Immature natural killer cell (primary cell): ENCODE results near the gene SHROOM3. TPM values are rescaled to one million over a fixed set of nuclear protein-coding genes. Genes with fewer than 3 reads are reported as not detected.

Experiments used
- DNase-seq, 3 donors: peaks; one replicate each; pipeline ENCODE4 v3.0.0; 2022; ENCODE audit warnings: mixed read lengths in 1 of 3
- H3K27ac Mint-ChIP-seq, 6 donors: one replicate each; pipeline ENCODE4 v1.8.0; 2020; ENCODE audit warnings: mixed read lengths in 6 of 6, mild to moderate bottlenecking in 5 of 6, inconsistent platforms in 4 of 6, moderate library complexity in 3 of 6
- H3K27me3 Mint-ChIP-seq, 3 donors: one replicate each; pipeline ENCODE4 v1.8.0; 2020 to 2021; ENCODE audit warnings: low read depth in 3 of 3, mild to moderate bottlenecking in 3 of 3, mixed read lengths in 3 of 3, moderate library complexity in 3 of 3, inconsistent platforms in 1 of 3
- H3K36me3 Mint-ChIP-seq, 3 donors: one replicate each; pipeline ENCODE4 v1.8.0; 2020; ENCODE audit warnings: mixed read lengths in 3 of 3, inconsistent platforms in 2 of 3, mild to moderate bottlenecking in 2 of 3
- H3K4me1 Mint-ChIP-seq, 2 donors: one replicate each; pipeline ENCODE4 v1.8.0; 2020; ENCODE audit warnings: inconsistent platforms in 2 of 2, mild to moderate bottlenecking in 2 of 2, mixed read lengths in 2 of 2, moderate library complexity in 1 of 2
- H3K4me3 Mint-ChIP-seq, 5 donors: one replicate each; pipeline ENCODE4 v1.8.0; 2020; ENCODE audit warnings: mild to moderate bottlenecking in 5 of 5, mixed read lengths in 5 of 5, inconsistent platforms in 3 of 5, moderate library complexity in 3 of 5
- H3K9me3 Mint-ChIP-seq, 6 donors: one replicate each; pipeline ENCODE4 v1.8.0; 2020; ENCODE audit warnings: mild to moderate bottlenecking in 6 of 6, mixed read lengths in 6 of 6, inconsistent platforms in 4 of 6, moderate library complexity in 3 of 6
- polyA plus RNA-seq, 3 donors: library from polyadenylated mRNA; unstranded; fragments of 300-500 nt; fragmentation: Illumina TruSeq; gene quantifications; one replicate each; pipeline ENCODE4 v1.2.3, GENCODE V29; 2021

Gene SHROOM3
- polyA plus RNA-seq, 3 donors from 2014 or later, result not detected

GRCh38 chr4:76703123-76703490, 268.1 kb downstream of the SHROOM3 start:
- no peaks in the 10 kb centered on the region for H3K36me3 Mint-ChIP-seq
- H3K27ac Mint-ChIP-seq, result no peak overlapping the region
- no peak for DNase-seq
- H3K9me3 Mint-ChIP-seq, result no peaks in the 10 kb centered on the region
- no peak overlapping the region for H3K4me3 Mint-ChIP-seq
- no peaks in the 10 kb centered on the region for H3K4me1 Mint-ChIP-seq
- peaks cover 0 to 6% (median 3%) of the 10 kb centered on the region in 3 donors for H3K27me3 Mint-ChIP-seq

DNA sequence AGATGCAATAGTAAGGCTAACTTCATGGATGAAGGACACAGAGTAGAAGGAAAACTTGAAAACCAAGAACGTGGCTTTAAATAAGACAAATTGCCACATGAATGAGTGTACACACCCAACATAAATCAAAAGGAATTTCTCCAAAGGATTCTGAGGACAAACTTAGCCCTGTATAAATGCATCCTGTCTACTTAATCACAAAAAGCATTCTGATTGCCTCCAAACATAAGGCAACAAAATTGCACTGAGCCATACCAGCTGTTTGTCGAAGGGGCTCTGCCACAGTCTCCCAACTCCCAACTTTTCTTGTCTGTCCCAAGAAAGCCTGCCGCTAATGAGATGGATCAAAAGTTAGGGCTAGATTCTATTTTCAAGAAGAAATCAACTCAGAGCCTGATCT, 268.6 kb downstream of the SHROOM3 start:
- no peak overlapping the region for H3K4me3 Mint-ChIP-seq

GRCh38 chr4:76704133-76704881, 269.3 kb downstream of the SHROOM3 start:
- no peak overlapping the region for H3K27ac Mint-ChIP-seq
- no peaks in the 10 kb centered on the region for H3K9me3 Mint-ChIP-seq
- H3K36me3 Mint-ChIP-seq, result no peaks in the 10 kb centered on the region
- H3K27me3 Mint-ChIP-seq, result peaks cover 0 to 6% (median 0%) of the 10 kb centered on the region in 3 donors
- DNase-seq, result no peak
- no peaks in the 10 kb centered on the region for H3K4me1 Mint-ChIP-seq
- H3K4me3 Mint-ChIP-seq, result no peak overlapping the region

More for the DNA sequence above, 268.6 kb downstream of the SHROOM3 start:
- no peaks in the 10 kb centered on the region for H3K4me1 Mint-ChIP-seq
- H3K27me3 Mint-ChIP-seq, result peaks cover 0 to 6% (median 3%) of the 10 kb centered on the region in 3 donors
- no peak for DNase-seq
- H3K36me3 Mint-ChIP-seq, result no peaks in the 10 kb centered on the region
- H3K27ac Mint-ChIP-seq, result no peak overlapping the region
- no peaks in the 10 kb centered on the region for H3K9me3 Mint-ChIP-seq

DNA sequence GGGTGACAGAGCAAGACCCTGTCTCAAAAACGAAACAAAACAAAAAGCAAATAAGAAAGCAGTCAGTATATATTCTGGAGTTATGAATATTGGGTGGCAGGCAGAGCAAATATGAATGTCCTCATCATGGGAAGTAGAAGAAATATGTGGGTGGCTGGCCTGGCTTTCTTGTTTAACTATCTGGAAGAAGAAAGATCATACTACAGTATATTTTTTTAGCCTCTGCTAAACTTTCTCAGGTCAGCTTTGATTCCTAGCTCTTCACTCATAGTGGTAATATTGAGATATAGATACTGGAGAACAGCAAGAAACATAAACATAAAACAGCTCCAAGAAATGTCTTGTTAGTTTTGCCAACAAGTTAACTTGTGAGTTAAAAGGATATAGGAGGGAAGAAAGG, 270.4 kb downstream of the SHROOM3 start:
- Mint-ChIP-seq H3K36me3 (no peaks in the 10 kb centered on the region), H3K4me3 (no peak overlapping the region), H3K9me3 (no peaks in the 10 kb centered on the region), H3K27ac (no peak overlapping the region), H3K4me1 (no peaks in the 10 kb centered on the region), H3K27me3 (peaks cover 0 to 6% (median 0%) of the 10 kb centered on the region in 3 donors)
- DNase-seq, result no peak

DNA sequence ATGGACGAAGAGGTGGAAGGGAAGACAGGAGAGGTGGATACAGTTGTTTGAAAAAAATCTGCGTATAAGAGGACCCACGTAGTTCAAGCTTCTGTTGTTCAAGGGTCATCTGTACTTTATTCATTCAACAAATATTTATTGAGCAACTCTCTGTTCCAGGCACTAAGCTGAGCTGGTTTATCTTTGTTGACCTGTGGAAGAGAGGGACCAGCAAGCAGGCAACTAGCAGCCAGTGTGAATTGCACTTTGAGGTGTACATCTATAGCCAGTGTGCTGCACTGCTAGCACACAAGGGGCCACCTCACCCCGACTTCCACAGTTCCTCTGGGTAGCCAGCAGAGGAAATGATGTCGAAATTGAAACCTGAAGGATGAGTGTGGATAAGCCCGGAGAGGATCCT, 271.6 kb downstream of the SHROOM3 start:
- Mint-ChIP-seq H3K27ac (no peak overlapping the region), H3K4me1 (no peaks in the 10 kb centered on the region), H3K36me3 (no peaks in the 10 kb centered on the region), H3K9me3 (no peaks in the 10 kb centered on the region), H3K27me3 (peaks cover 0 to 6% (median 0%) of the 10 kb centered on the region in 3 donors), H3K4me3 (no peak overlapping the region)
- DNase-seq, result no peak

- Mint-ChIP-seq H3K4me1 (no peaks in the 10 kb centered on the region), H3K27ac (no peak overlapping the region), H3K27me3 (peaks cover 0 to 7% (median 0%) of the 10 kb centered on the region in 3 donors), H3K36me3 (no peaks in the 10 kb centered on the region), H3K4me3 (no peak overlapping the region), H3K9me3 (no peaks in the 10 kb centered on the region)
- DNase-seq, result no peak
Measured at GRCh38 chr4:76708971-76709771, 274.1 kb downstream of the SHROOM3 start.

DNA sequence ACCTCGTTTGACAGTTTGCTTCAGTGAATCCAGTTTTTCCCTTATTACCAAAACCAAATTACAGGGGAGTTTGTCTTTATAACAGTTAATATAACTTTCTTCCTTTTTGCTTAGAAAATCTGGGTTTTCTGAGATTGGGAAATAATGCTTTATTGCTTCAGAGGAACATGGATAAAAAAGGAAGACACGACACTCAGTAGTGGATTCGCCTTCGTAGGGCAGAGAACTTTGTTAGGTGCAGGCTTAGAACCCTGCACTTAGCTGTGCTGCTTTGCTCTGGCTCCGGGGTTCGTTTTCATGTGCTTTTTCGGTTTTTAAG, 274.7 kb downstream of the SHROOM3 start:
- Mint-ChIP-seq H3K4me3 (no peak overlapping the region), H3K27me3 (peaks cover 0 to 7% (median 0%) of the 10 kb centered on the region in 3 donors), H3K4me1 (no peaks in the 10 kb centered on the region), H3K27ac (no peak overlapping the region), H3K9me3 (no peaks in the 10 kb centered on the region), H3K36me3 (no peaks in the 10 kb centered on the region)
- no peak for DNase-seq

DNA sequence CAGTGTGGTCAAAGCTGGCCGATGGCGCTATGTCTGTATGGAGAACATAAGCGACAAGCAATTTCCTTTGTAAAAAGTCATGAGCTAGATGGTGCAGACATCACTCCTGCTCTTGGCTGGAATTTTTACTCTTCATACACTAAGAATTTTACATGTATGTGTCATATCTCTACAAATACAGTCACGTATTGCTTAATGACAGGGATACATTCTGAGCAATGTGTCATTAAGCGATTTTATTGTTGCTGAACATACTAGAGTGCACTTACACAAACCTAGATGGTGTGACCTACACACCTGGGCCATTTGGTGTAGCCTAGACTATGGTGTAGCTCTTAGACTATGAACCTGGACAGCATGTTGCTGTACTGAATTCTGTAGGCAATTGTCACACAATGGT, 277.5 kb downstream of the SHROOM3 start:
- Mint-ChIP-seq H3K4me1 (no peaks in the 10 kb centered on the region), H3K27ac (no peak overlapping the region), H3K27me3 (peaks cover 0 to 4% (median 0%) of the 10 kb centered on the region in 3 donors), H3K36me3 (no peaks in the 10 kb centered on the region), H3K4me3 (no peak overlapping the region), H3K9me3 (no peaks in the 10 kb centered on the region)
- DNase-seq, result no peak

- DNase-seq, result no peak
- Mint-ChIP-seq H3K4me1 (no peaks in the 10 kb centered on the region), H3K9me3 (no peaks in the 10 kb centered on the region), H3K27ac (no peak overlapping the region), H3K4me3 (no peak overlapping the region), H3K36me3 (no peaks in the 10 kb centered on the region), H3K27me3 (peaks cover 0 to 4% (median 0%) of the 10 kb centered on the region in 3 donors)
Measured at GRCh38 chr4:76714226-76714625, 279.2 kb downstream of the SHROOM3 start.

- Mint-ChIP-seq H3K4me1 (no peaks in the 10 kb centered on the region), H3K4me3 (no peak overlapping the region), H3K36me3 (no peaks in the 10 kb centered on the region), H3K27me3 (peaks cover 0 to 4% (median 0%) of the 10 kb centered on the region in 3 donors), H3K27ac (no peak overlapping the region), H3K9me3 (no peaks in the 10 kb centered on the region)
- no peak for DNase-seq
Measured at GRCh38 chr4:76716020-76716419, 281.0 kb downstream of the SHROOM3 start.

GRCh38 chr4:76716658-76717057, 281.6 kb downstream of the SHROOM3 start:
- Mint-ChIP-seq H3K36me3 (no peaks in the 10 kb centered on the region), H3K9me3 (no peaks in the 10 kb centered on the region), H3K27ac (no peak overlapping the region), H3K27me3 (peaks cover 0 to 2% (median 0%) of the 10 kb centered on the region in 3 donors), H3K4me3 (no peak overlapping the region), H3K4me1 (no peaks in the 10 kb centered on the region)
- DNase-seq, result no peak

DNA sequence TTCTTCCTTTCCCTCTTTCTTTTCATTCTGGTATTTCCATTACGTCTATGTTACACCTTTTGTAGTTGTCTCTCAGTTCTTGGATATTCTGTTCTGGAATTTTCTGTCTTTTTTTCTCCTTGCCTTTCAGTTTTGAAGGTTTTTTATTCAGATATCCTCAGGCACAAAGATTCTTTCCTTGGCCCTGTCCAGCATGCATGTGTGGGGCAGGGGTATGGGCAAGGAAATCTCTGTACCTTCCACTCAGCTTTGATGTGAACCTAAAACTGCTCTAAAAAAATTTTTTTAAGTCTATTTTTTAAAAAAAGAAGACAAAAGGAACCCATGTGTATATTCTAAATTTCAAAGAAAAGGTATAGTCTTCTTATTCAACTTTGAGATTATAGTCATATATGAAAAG, 282.4 kb downstream of the SHROOM3 start:
- Mint-ChIP-seq H3K27me3 (peaks cover 0 to 2% (median 0%) of the 10 kb centered on the region in 3 donors), H3K4me1 (no peaks in the 10 kb centered on the region), H3K4me3 (no peak overlapping the region), H3K27ac (no peak overlapping the region), H3K9me3 (no peaks in the 10 kb centered on the region), H3K36me3 (no peaks in the 10 kb centered on the region)
- no peak for DNase-seq

DNA sequence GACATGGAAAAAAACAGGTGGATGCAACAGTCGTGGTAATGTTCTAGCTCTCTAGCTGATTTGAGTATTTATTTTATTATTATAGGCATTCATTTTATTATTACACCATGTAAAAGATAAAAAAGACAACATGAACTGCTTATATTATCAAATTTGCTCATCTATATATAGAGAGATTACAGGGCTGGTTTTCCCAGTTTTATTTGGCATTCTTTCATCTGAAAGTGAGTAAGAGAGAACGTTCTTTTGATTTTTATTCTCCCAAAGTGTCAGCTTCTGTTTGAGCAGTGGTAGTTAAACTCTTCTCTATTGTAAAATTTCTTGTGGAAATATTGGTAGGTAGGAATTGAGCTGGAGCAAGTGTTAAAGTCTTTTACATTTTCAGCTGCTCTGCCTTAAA, 283.0 kb downstream of the SHROOM3 start:
- no peaks in the 10 kb centered on the region for H3K36me3 Mint-ChIP-seq
- no peak overlapping the region for H3K4me3 Mint-ChIP-seq
- DNase-seq, result no peak
- no peaks in the 10 kb centered on the region for H3K27me3 Mint-ChIP-seq
- no peak overlapping the region for H3K27ac Mint-ChIP-seq
- H3K9me3 Mint-ChIP-seq, result no peaks in the 10 kb centered on the region
- H3K4me1 Mint-ChIP-seq, result no peaks in the 10 kb centered on the region

- Mint-ChIP-seq H3K9me3 (no peaks in the 10 kb centered on the region), H3K4me3 (no peak overlapping the region), H3K36me3 (no peaks in the 10 kb centered on the region), H3K27ac (no peak overlapping the region), H3K27me3 (peaks cover 0 to 2% (median 0%) of the 10 kb centered on the region in 3 donors), H3K4me1 (no peaks in the 10 kb centered on the region)
- no peak for DNase-seq
Measured at GRCh38 chr4:76718831-76719230, 283.8 kb downstream of the SHROOM3 start.
